Astrocyte (in vitro differentiated cells and primary cell): ENCODE measurements around the gene MLPH.

Experiments
- EZH2 ChIP-seq: IDR thresholded peaks from 2 replicates; pipeline ENCODE4 v1.6.1; 2012; ENCODE audit warnings: mild to moderate bottlenecking, low read length, inconsistent platforms; ENCODE audit not compliant: insufficient read depth
- TF ChIP-seq, protein P1 (sequence below): IDR thresholded peaks from 2 replicates; pipeline ENCODE4 v1.5.1; 2011; ENCODE audit warnings: low read depth, mild to moderate bottlenecking, inconsistent platforms, low read length, moderate library complexity; ENCODE audit not compliant: insufficient read depth

- TF ChIP-seq, protein P1, sequence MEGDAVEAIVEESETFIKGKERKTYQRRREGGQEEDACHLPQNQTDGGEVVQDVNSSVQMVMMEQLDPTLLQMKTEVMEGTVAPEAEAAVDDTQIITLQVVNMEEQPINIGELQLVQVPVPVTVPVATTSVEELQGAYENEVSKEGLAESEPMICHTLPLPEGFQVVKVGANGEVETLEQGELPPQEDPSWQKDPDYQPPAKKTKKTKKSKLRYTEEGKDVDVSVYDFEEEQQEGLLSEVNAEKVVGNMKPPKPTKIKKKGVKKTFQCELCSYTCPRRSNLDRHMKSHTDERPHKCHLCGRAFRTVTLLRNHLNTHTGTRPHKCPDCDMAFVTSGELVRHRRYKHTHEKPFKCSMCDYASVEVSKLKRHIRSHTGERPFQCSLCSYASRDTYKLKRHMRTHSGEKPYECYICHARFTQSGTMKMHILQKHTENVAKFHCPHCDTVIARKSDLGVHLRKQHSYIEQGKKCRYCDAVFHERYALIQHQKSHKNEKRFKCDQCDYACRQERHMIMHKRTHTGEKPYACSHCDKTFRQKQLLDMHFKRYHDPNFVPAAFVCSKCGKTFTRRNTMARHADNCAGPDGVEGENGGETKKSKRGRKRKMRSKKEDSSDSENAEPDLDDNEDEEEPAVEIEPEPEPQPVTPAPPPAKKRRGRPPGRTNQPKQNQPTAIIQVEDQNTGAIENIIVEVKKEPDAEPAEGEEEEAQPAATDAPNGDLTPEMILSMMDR, result no peak
- TF ChIP-seq EZH2, result no peak
Measured at GRCh38 chr2:237565974-237566373, 78.9 kb downstream of the MLPH start.
